IPS-20b (cell line): ENCODE measurements around the gene PRKCE.

ENCODE experiments used
- H3K27ac ChIP-seq: one replicate; pipeline ENCODE4 v1.5.1; 2013; ENCODE audit warnings: low read length
- H3K27me3 ChIP-seq: 2 replicates; pipeline ENCODE4 v1.6.1; 2013; ENCODE audit warnings: mild to moderate bottlenecking, low read length, inconsistent platforms; ENCODE audit not compliant: insufficient read depth
- H3K36me3 ChIP-seq: 2 replicates; pipeline ENCODE4 v1.6.1; 2013; ENCODE audit warnings: low read depth, mild to moderate bottlenecking, inconsistent platforms, low read length, moderate library complexity; ENCODE audit not compliant: insufficient read depth
- H3K4me1 ChIP-seq: 2 replicates; pipeline ENCODE4 v1.6.1; 2013; ENCODE audit warnings: mild to moderate bottlenecking, control low read depth, inconsistent platforms, low read length, moderate library complexity; ENCODE audit not compliant: insufficient read depth
- H3K4me3 ChIP-seq: 2 replicates; pipeline ENCODE4 v1.5.1; 2013; ENCODE audit warnings: mild to moderate bottlenecking, low read length, inconsistent platforms
- H3K9ac ChIP-seq: 2 replicates; pipeline ENCODE4 v1.6.1; 2013; ENCODE audit warnings: low read depth, mild to moderate bottlenecking, inconsistent platforms, low read length, moderate library complexity
- H3K9me3 ChIP-seq: 2 replicates; pipeline ENCODE4 v1.6.1; 2013; ENCODE audit warnings: mild to moderate bottlenecking, low read depth, low read length, inconsistent platforms; ENCODE audit not compliant: insufficient read depth

PRKCE gene

GRCh38 chr2:45984896-45985473 is 333.5 kb downstream of the PRKCE start:
- H3K36me3 ChIP-seq, result no peaks in the 10 kb centered on the region
- H3K27me3 ChIP-seq, result no peaks in the 10 kb centered on the region
- no peaks in the 10 kb centered on the region for H3K4me1 ChIP-seq
- no peak overlapping the region for H3K4me3 ChIP-seq
- H3K9ac ChIP-seq, result no peak overlapping the region
- H3K9me3 ChIP-seq, result no peaks in the 10 kb centered on the region
- H3K27ac ChIP-seq, result no peak overlapping the region

GRCh38 chr2:45986509-45986908 is 335.0 kb downstream of the PRKCE start:
- H3K27me3 ChIP-seq, result no peaks in the 10 kb centered on the region
- H3K9ac ChIP-seq, result no peak overlapping the region
- no peaks in the 10 kb centered on the region for H3K4me1 ChIP-seq
- H3K4me3 ChIP-seq, result no peak overlapping the region
- H3K36me3 ChIP-seq, result no peaks in the 10 kb centered on the region
- no peaks in the 10 kb centered on the region for H3K9me3 ChIP-seq
- no peak overlapping the region for H3K27ac ChIP-seq

GRCh38 chr2:45987856-45988255 is 336.4 kb downstream of the PRKCE start:
- Histone ChIP-seq H3K27ac (no peak overlapping the region), H3K27me3 (no peaks in the 10 kb centered on the region), H3K9ac (no peak overlapping the region)

GRCh38 chr2:45988879-45989278 is 337.4 kb downstream of the PRKCE start:
- Histone ChIP-seq H3K9ac (no peak overlapping the region), H3K4me3 (no peak overlapping the region), H3K27me3 (no peaks in the 10 kb centered on the region), H3K36me3 (no peaks in the 10 kb centered on the region), H3K9me3 (no peaks in the 10 kb centered on the region), H3K4me1 (no peaks in the 10 kb centered on the region), H3K27ac (no peak overlapping the region)

More at GRCh38 chr2:45987856-45988255, 336.4 kb downstream of the PRKCE start:
- H3K36me3 ChIP-seq, result no peaks in the 10 kb centered on the region
- no peaks in the 10 kb centered on the region for H3K9me3 ChIP-seq
- no peak overlapping the region for H3K4me3 ChIP-seq
- H3K4me1 ChIP-seq, result no peaks in the 10 kb centered on the region

GRCh38 chr2:45990131-45990530 is 338.7 kb downstream of the PRKCE start:
- H3K4me3 ChIP-seq, result no peak overlapping the region
- H3K36me3 ChIP-seq, result no peaks in the 10 kb centered on the region
- H3K9me3 ChIP-seq, result no peaks in the 10 kb centered on the region
- H3K27me3 ChIP-seq, result no peaks in the 10 kb centered on the region
- no peaks in the 10 kb centered on the region for H3K4me1 ChIP-seq
- H3K27ac ChIP-seq, result no peak overlapping the region
- no peak overlapping the region for H3K9ac ChIP-seq

- no peaks in the 10 kb centered on the region for H3K36me3 ChIP-seq
- no peaks in the 10 kb centered on the region for H3K9me3 ChIP-seq
- H3K9ac ChIP-seq, result no peak overlapping the region
- H3K27me3 ChIP-seq, result no peaks in the 10 kb centered on the region
- H3K4me3 ChIP-seq, result no peak overlapping the region
- no peak overlapping the region for H3K27ac ChIP-seq
- no peaks in the 10 kb centered on the region for H3K4me1 ChIP-seq
These were observed 340.7 kb downstream of the PRKCE start for GRCh38 chr2:45992021-45992740.

- Histone ChIP-seq H3K9me3 (no peaks in the 10 kb centered on the region), H3K27ac (no peak overlapping the region), H3K27me3 (no peaks in the 10 kb centered on the region), H3K4me1 (no peaks in the 10 kb centered on the region), H3K4me3 (no peak overlapping the region), H3K9ac (no peak overlapping the region), H3K36me3 (no peaks in the 10 kb centered on the region)
These were observed 341.4 kb downstream of the PRKCE start for GRCh38 chr2:45992741-45993475.

GRCh38 chr2:45993476-45993991 is 342.1 kb downstream of the PRKCE start:
- H3K27ac ChIP-seq, result no peak overlapping the region
- H3K36me3 ChIP-seq, result no peaks in the 10 kb centered on the region
- no peak overlapping the region for H3K9ac ChIP-seq
- no peaks in the 10 kb centered on the region for H3K9me3 ChIP-seq
- H3K4me1 ChIP-seq, result no peaks in the 10 kb centered on the region
- H3K27me3 ChIP-seq, result no peaks in the 10 kb centered on the region
- H3K4me3 ChIP-seq, result no peak overlapping the region

- Histone ChIP-seq H3K27ac (no peak overlapping the region), H3K36me3 (no peaks in the 10 kb centered on the region), H3K4me3 (no peak overlapping the region), H3K4me1 (no peaks in the 10 kb centered on the region), H3K9ac (no peak overlapping the region), H3K9me3 (no peaks in the 10 kb centered on the region), H3K27me3 (no peaks in the 10 kb centered on the region)
These were observed 342.6 kb downstream of the PRKCE start for GRCh38 chr2:45994060-45994459.

- no peak overlapping the region for H3K27ac ChIP-seq
- H3K4me1 ChIP-seq, result peaks cover 3% of the 10 kb centered on the region; the same call in 1 of the 2 replicates
- H3K9ac ChIP-seq, result no peak overlapping the region
- H3K36me3 ChIP-seq, result no peaks in the 10 kb centered on the region
- no peaks in the 10 kb centered on the region for H3K9me3 ChIP-seq
- no peak overlapping the region for H3K4me3 ChIP-seq
- H3K27me3 ChIP-seq, result no peaks in the 10 kb centered on the region
These were observed 349.2 kb downstream of the PRKCE start for GRCh38 chr2:46000660-46001059.

GRCh38 chr2:46001290-46001689 is 349.8 kb downstream of the PRKCE start:
- Histone ChIP-seq H3K27ac (no peak overlapping the region), H3K4me3 (no peak overlapping the region), H3K36me3 (no peaks in the 10 kb centered on the region), H3K4me1 (peaks cover 3% of the 10 kb centered on the region; the same call in 1 of the 2 replicates), H3K9ac (no peak overlapping the region), H3K27me3 (no peaks in the 10 kb centered on the region), H3K9me3 (no peaks in the 10 kb centered on the region)
